Effector memory CD4-positive, alpha-beta T cell (primary cell): ENCODE results near the gene EPB42.

ENCODE experiments used
- DNase-seq, 3 donors: peaks; one replicate each; pipeline ENCODE4 v3.0.0-alpha.2; 2020
- H3K27ac ChIP-seq: 2 replicates; pipeline ENCODE4 v1.7.0; 2013; ENCODE audit warnings: mild to moderate bottlenecking, low read length, moderate library complexity; ENCODE audit not compliant: insufficient read depth, poor library complexity, severe bottlenecking
- H3K27me3 ChIP-seq: replicated peaks from 2 replicates; pipeline ENCODE4 v1.7.0; 2013; ENCODE audit warnings: mild to moderate bottlenecking, low read length; ENCODE audit not compliant: insufficient read depth, control insufficient read depth, poor library complexity, severe bottlenecking
- H3K36me3 ChIP-seq: 2 replicates; pipeline ENCODE4 v1.7.0; 2013; ENCODE audit warnings: mild to moderate bottlenecking, low read length, moderate library complexity; ENCODE audit not compliant: control insufficient read depth, insufficient read depth
- H3K4me1 ChIP-seq: 2 replicates; pipeline ENCODE4 v1.7.0; 2013; ENCODE audit warnings: low read length, mild to moderate bottlenecking; ENCODE audit not compliant: control insufficient read depth, insufficient read depth, poor library complexity, severe bottlenecking
- H3K4me3 ChIP-seq: 2 replicates; pipeline ENCODE4 v1.7.0; 2013; ENCODE audit warnings: low read length, low read depth, mild to moderate bottlenecking; ENCODE audit not compliant: insufficient read depth, poor library complexity, severe bottlenecking
- H3K9me3 ChIP-seq: 2 replicates; pipeline ENCODE4 v1.7.0; 2013; ENCODE audit warnings: mild to moderate bottlenecking, low read length, moderate library complexity; ENCODE audit not compliant: control insufficient read depth

Gene EPB42

GRCh38 chr15:43243020-43243645 is 22.3 kb upstream of the EPB42 start:
- no peaks in the 10 kb centered on the region for H3K36me3 ChIP-seq

GRCh38 chr15:43242616-43243015 is 21.8 kb upstream of the EPB42 start:
- no peaks in the 10 kb centered on the region for H3K9me3 ChIP-seq
- no peaks in the 10 kb centered on the region for H3K4me1 ChIP-seq
- H3K27me3 ChIP-seq = no peaks in the 10 kb centered on the region
- DNase-seq = no peak
- no peaks in the 10 kb centered on the region for H3K36me3 ChIP-seq
- no peak overlapping the region for H3K4me3 ChIP-seq
- H3K27ac ChIP-seq = no peak overlapping the region

More at GRCh38 chr15:43243020-43243645, 22.3 kb upstream of the EPB42 start:
- H3K9me3 ChIP-seq = no peaks in the 10 kb centered on the region
- H3K27ac ChIP-seq = no peak overlapping the region
- no peak for DNase-seq
- H3K4me1 ChIP-seq = no peaks in the 10 kb centered on the region
- H3K4me3 ChIP-seq = no peak overlapping the region
- H3K27me3 ChIP-seq = no peaks in the 10 kb centered on the region

- peaks cover 3% of the 10 kb centered on the region for H3K27me3 ChIP-seq
- H3K4me3 ChIP-seq = no peak overlapping the region
- H3K36me3 ChIP-seq = no peaks in the 10 kb centered on the region
- no peak for DNase-seq
- no peak overlapping the region for H3K27ac ChIP-seq
- H3K4me1 ChIP-seq = no peaks in the 10 kb centered on the region
- H3K9me3 ChIP-seq = no peaks in the 10 kb centered on the region
These were observed 20.3 kb upstream of the EPB42 start for GRCh38 chr15:43241100-43241499.

GRCh38 chr15:43239732-43240491 is 19.1 kb upstream of the EPB42 start:
- H3K27me3 ChIP-seq = peaks cover 3% of the 10 kb centered on the region
- no peaks in the 10 kb centered on the region for H3K4me1 ChIP-seq
- H3K4me3 ChIP-seq = no peak overlapping the region
- no peak for DNase-seq
- H3K9me3 ChIP-seq = no peaks in the 10 kb centered on the region
- H3K36me3 ChIP-seq = no peaks in the 10 kb centered on the region
- H3K27ac ChIP-seq = no peak overlapping the region

- peaks cover 3% of the 10 kb centered on the region for H3K27me3 ChIP-seq
These were observed 17.9 kb upstream of the EPB42 start for GRCh38 chr15:43238671-43239131.

GRCh38 chr15:43237842-43238470 is 17.1 kb upstream of the EPB42 start:
- Histone ChIP-seq H3K4me1 (no peaks in the 10 kb centered on the region), H3K27me3 (peaks cover 3% of the 10 kb centered on the region), H3K9me3 (no peaks in the 10 kb centered on the region), H3K4me3 (no peak overlapping the region), H3K27ac (no peak overlapping the region), H3K36me3 (no peaks in the 10 kb centered on the region)
- DNase-seq = no peak

More at GRCh38 chr15:43238671-43239131, 17.9 kb upstream of the EPB42 start:
- H3K4me3 ChIP-seq = no peak overlapping the region
- no peaks in the 10 kb centered on the region for H3K9me3 ChIP-seq
- no peak overlapping the region for H3K27ac ChIP-seq
- no peaks in the 10 kb centered on the region for H3K4me1 ChIP-seq
- no peaks in the 10 kb centered on the region for H3K36me3 ChIP-seq
- DNase-seq = no peak

- no peak for DNase-seq
- H3K4me3 ChIP-seq = no peak overlapping the region
- peaks cover 3% of the 10 kb centered on the region for H3K27me3 ChIP-seq
- H3K9me3 ChIP-seq = no peaks in the 10 kb centered on the region
- H3K4me1 ChIP-seq = no peaks in the 10 kb centered on the region
- H3K27ac ChIP-seq = no peak overlapping the region
- H3K36me3 ChIP-seq = no peaks in the 10 kb centered on the region
These were observed 14.7 kb upstream of the EPB42 start for GRCh38 chr15:43235536-43235935.

GRCh38 chr15:43232289-43232874 is 11.6 kb upstream of the EPB42 start:
- Histone ChIP-seq H3K4me1 (no peaks in the 10 kb centered on the region), H3K27me3 (peaks cover 3% of the 10 kb centered on the region), H3K9me3 (no peaks in the 10 kb centered on the region), H3K4me3 (no peak overlapping the region), H3K27ac (no peak overlapping the region), H3K36me3 (no peaks in the 10 kb centered on the region)
- DNase-seq = no peak

GRCh38 chr15:43230640-43231115 is 9.9 kb upstream of the EPB42 start:
- Histone ChIP-seq H3K27me3 (no peaks in the 10 kb centered on the region), H3K9me3 (no peaks in the 10 kb centered on the region), H3K4me3 (no peak overlapping the region), H3K36me3 (no peaks in the 10 kb centered on the region), H3K4me1 (no peaks in the 10 kb centered on the region), H3K27ac (no peak overlapping the region)
- no peak for DNase-seq
